NCI-H345 treated with DMSO at 0.1 percent for 48 hours (cell line): ENCODE data around the gene CENPP.

Experiments
- DNase-seq: peaks from one replicate; lab custom pipeline; 2025; ENCODE audit not compliant: unreplicated experiment; lab: John Stamatoyannopoulos, UW

Gene CENPP

GRCh38 chr9:92422611-92423338 lies 97.0 kb downstream of the CENPP start:
- no peak for DNase-seq

- DNase-seq = no peak
These were observed 97.9 kb downstream of the CENPP start for GRCh38 chr9:92423612-92424011.

GRCh38 chr9:92424340-92424739 lies 98.6 kb downstream of the CENPP start, which contains the start of gene OMD:
Gene OMD, minus strand, starts transcription at chr9:92424471. Its CDS starts 6,913 bp downstream, at chr9:92417558.
- no peak for DNase-seq

GRCh38 chr9:92425474-92425873 lies 99.7 kb downstream of the CENPP start:
- no peak for DNase-seq

GRCh38 chr9:92426501-92427145 lies 100.9 kb downstream of the CENPP start:
- DNase-seq = no peak

- no peak for DNase-seq
These were observed 104.1 kb downstream of the CENPP start for GRCh38 chr9:92429836-92430235.

GRCh38 chr9:92432350-92432749 lies 106.6 kb downstream of the CENPP start:
- DNase-seq = no peak

- no peak for DNase-seq
These were observed 107.3 kb downstream of the CENPP start for GRCh38 chr9:92432972-92433548.

GRCh38 chr9:92435263-92435662 lies 109.5 kb downstream of the CENPP start:
- no peak for DNase-seq

GRCh38 chr9:92438900-92439526 lies 113.3 kb downstream of the CENPP start:
- no peak for DNase-seq

- DNase-seq = no peak
These were observed 114.4 kb downstream of the CENPP start for GRCh38 chr9:92439921-92440750.

- no peak for DNase-seq
These were observed 114.9 kb downstream of the CENPP start for GRCh38 chr9:92440751-92441046.

GRCh38 chr9:92444841-92445240 lies 119.1 kb downstream of the CENPP start:
- peak; percentile 31 for DNase-seq

GRCh38 chr9:92446536-92446935 lies 120.8 kb downstream of the CENPP start:
- DNase-seq = no peak

GRCh38 chr9:92455217-92455616 lies 129.5 kb downstream of the CENPP start:
- DNase-seq = no peak

GRCh38 chr9:92457576-92457975 lies 131.8 kb downstream of the CENPP start:
- no peak for DNase-seq

- no peak for DNase-seq
These were observed 137.6 kb downstream of the CENPP start for GRCh38 chr9:92463387-92463786.

- no peak for DNase-seq
These were observed 138.2 kb downstream of the CENPP start for GRCh38 chr9:92463984-92464383.

- DNase-seq = no peak
These were observed 141.3 kb downstream of the CENPP start for GRCh38 chr9:92467041-92467440.

- DNase-seq = no peak
These were observed 141.8 kb downstream of the CENPP start for GRCh38 chr9:92467511-92467910.

- DNase-seq = no peak
These were observed 142.5 kb downstream of the CENPP start for GRCh38 chr9:92468206-92468605.
